GM20431 (cell line): ENCODE measurements around the gene WSB1.
"Not testable (repeated sequence)": the region's sequence is repeated elsewhere in the genome, so short reads cannot be mapped to it uniquely, and the experiment has no call there.

ENCODE experiments used
- in situ Hi-C: fragments of 300-500 bp; cut with MseI, MboI; formaldehyde crosslinking; loops from one replicate; pipeline ENCODE4 v1.15.0; 2020; ENCODE audit warnings: low sequenced_read_pairs; ENCODE audit not compliant: unreplicated experiment

WSB1 gene

GRCh38 chr17:27276653-27277156 lies 17.2 kb upstream of the WSB1 start:
- in situ Hi-C loops = no loop called here

GRCh38 chr17:27279132-27279531 lies 14.8 kb upstream of the WSB1 start:
- in situ Hi-C loops = not testable (repeated sequence)

- in situ Hi-C loops = no loop called here
Measured at GRCh38 chr17:27280527-27280926, 13.4 kb upstream of the WSB1 start.

- in situ Hi-C loops = no loop called here
Measured at GRCh38 chr17:27281438-27281837, 12.5 kb upstream of the WSB1 start.

- in situ Hi-C loops = no loop called here
Measured at GRCh38 chr17:27282054-27282551, 11.8 kb upstream of the WSB1 start.

- in situ Hi-C loops = no loop called here
Measured at GRCh38 chr17:27283060-27283459, 10.9 kb upstream of the WSB1 start.

- in situ Hi-C loops = no loop called here
Measured at GRCh38 chr17:27283751-27284150, 10.2 kb upstream of the WSB1 start.

- in situ Hi-C loops = no loop called here
Measured at GRCh38 chr17:27284811-27285415, 9.0 kb upstream of the WSB1 start.

- in situ Hi-C loops = no loop called here
Measured at GRCh38 chr17:27285516-27285915, 8.4 kb upstream of the WSB1 start.

- in situ Hi-C loops = no loop called here
Measured at GRCh38 chr17:27288183-27288582, 5.7 kb upstream of the WSB1 start.

GRCh38 chr17:27289856-27290255 lies 4.1 kb upstream of the WSB1 start:
- in situ Hi-C loops = no loop called here

- in situ Hi-C loops = no loop called here
Measured at GRCh38 chr17:27290916-27291598, 2.9 kb upstream of the WSB1 start.

GRCh38 chr17:27293359-27293897 lies 486 bp upstream of the WSB1 start:
- in situ Hi-C loops = no loop called here

GRCh38 chr17:27294689-27295630 lies 1.0 kb downstream of the WSB1 start:
- in situ Hi-C loops = no loop called here

GRCh38 chr17:27295945-27296344 lies 2.0 kb downstream of the WSB1 start:
- in situ Hi-C loops = no loop called here

- in situ Hi-C loops = no loop called here
Measured at GRCh38 chr17:27296428-27296979, 2.6 kb downstream of the WSB1 start.

- in situ Hi-C loops = no loop called here
Measured at GRCh38 chr17:27299384-27300049, 5.6 kb downstream of the WSB1 start.

- in situ Hi-C loops = no loop called here
Measured at GRCh38 chr17:27303734-27304133, 9.8 kb downstream of the WSB1 start.

GRCh38 chr17:27306276-27306835 lies 12.4 kb downstream of the WSB1 start:
- in situ Hi-C loops = no loop called here
